Parathyroid adenoma (tissue), 2 donors: ENCODE results near the gene ANKRD6.
"Not testable (repeated sequence)": the region's sequence is repeated elsewhere in the genome, so short reads cannot be mapped to it uniquely, and the experiment has no call there.

Experiments
- H2AFZ ChIP-seq: fragments of 300-600 bp; sonication (generic); one replicate; pipeline ENCODE4 v1.7.0; 2017; ENCODE audit warnings: antibody characterized with exemption, mild to moderate bottlenecking
- H3K27ac ChIP-seq: fragments of 300-600 bp; sonication (generic); one replicate; pipeline ENCODE4 v1.7.0; 2017
- H3K27me3 ChIP-seq: fragments of 300-600 bp; sonication (generic); one replicate; pipeline ENCODE4 v1.7.0; 2017; ENCODE audit warnings: low read length; ENCODE audit not compliant: control insufficient read depth, insufficient read depth
- H3K36me3 ChIP-seq: fragments of 300-600 bp; sonication (generic); one replicate; pipeline ENCODE4 v1.7.0; 2017; ENCODE audit warnings: low read length; ENCODE audit not compliant: control insufficient read depth, insufficient read depth
- H3K4me1 ChIP-seq: fragments of 300-600 bp; sonication (generic); one replicate; pipeline ENCODE4 v1.7.0; 2017; ENCODE audit warnings: control low read depth
- H3K4me2 ChIP-seq: fragments of 300-600 bp; sonication (generic); one replicate; pipeline ENCODE4 v1.7.0; 2017; ENCODE audit warnings: low read length
- H3K4me3 ChIP-seq: fragments of 300-600 bp; sonication (generic); one replicate; pipeline ENCODE4 v1.7.0; 2017; ENCODE audit warnings: low read depth, low read length
- H3K79me2 ChIP-seq: fragments of 300-600 bp; sonication (generic); one replicate; pipeline ENCODE4 v1.7.0; 2017; ENCODE audit warnings: control low read depth
- H3K9ac ChIP-seq: fragments of 300-600 bp; sonication (generic); one replicate; pipeline ENCODE4 v1.7.0; 2017; ENCODE audit warnings: mild to moderate bottlenecking
- H3K9me3 ChIP-seq: fragments of 300-600 bp; sonication (generic); one replicate; pipeline ENCODE4 v1.7.0; 2017; ENCODE audit warnings: low read length; ENCODE audit not compliant: control insufficient read depth
- CTCF ChIP-seq: fragments of 300-600 bp; sonication (generic); IDR thresholded peaks from one replicate; pipeline ENCODE4 v1.7.0; 2017; ENCODE audit warnings: antibody characterized with exemption, mild to moderate bottlenecking
- donor health status: primary hyperparathyroidism.

ANKRD6 gene

GRCh38 chr6:89387516-89388201 is 45.3 kb upstream of the ANKRD6 start:
- no peak overlapping the region for H3K27ac ChIP-seq
- no peaks in the 10 kb centered on the region for H3K27me3 ChIP-seq
- H3K4me2 ChIP-seq, result no peak overlapping the region
- no peak for TF ChIP-seq CTCF
- H3K9me3 ChIP-seq, result no peaks in the 10 kb centered on the region
- H3K4me3 ChIP-seq, result no peak overlapping the region
- H2AFZ ChIP-seq, result no peak overlapping the region
- H3K4me1 ChIP-seq, result no peaks in the 10 kb centered on the region
- H3K79me2 ChIP-seq, result peaks cover 2% of the 10 kb centered on the region
- H3K36me3 ChIP-seq, result no peaks in the 10 kb centered on the region
- H3K9ac ChIP-seq, result no peak overlapping the region

DNA sequence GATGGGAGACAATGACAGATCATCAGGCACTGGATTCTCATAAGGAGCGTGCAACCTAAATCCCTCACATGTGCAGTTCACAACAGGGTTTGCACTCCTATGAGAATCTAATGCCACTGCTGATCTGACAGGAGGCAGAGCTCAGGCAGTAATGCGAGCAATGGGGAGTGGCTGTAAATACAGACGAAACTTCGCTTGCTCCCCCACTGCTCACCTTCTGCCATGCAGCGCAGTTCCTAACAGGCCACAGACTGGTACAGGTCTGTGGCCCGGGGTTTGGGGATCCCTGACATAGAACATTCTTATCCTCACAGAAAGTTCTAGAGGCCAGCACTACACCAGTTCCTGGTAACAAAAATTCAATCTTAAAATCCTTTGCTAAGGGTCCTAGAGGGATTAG is 44.1 kb upstream of the ANKRD6 start:
- no peak overlapping the region for H3K27ac ChIP-seq
- H3K4me2 ChIP-seq, result no peak overlapping the region
- no peaks in the 10 kb centered on the region for H3K36me3 ChIP-seq
- no peak for TF ChIP-seq CTCF
- H3K4me1 ChIP-seq, result no peaks in the 10 kb centered on the region
- H2AFZ ChIP-seq, result no peak overlapping the region
- H3K79me2 ChIP-seq, result peaks cover 2% of the 10 kb centered on the region
- H3K9ac ChIP-seq, result no peak overlapping the region
- H3K9me3 ChIP-seq, result no peaks in the 10 kb centered on the region
- no peak overlapping the region for H3K4me3 ChIP-seq
- H3K27me3 ChIP-seq, result no peaks in the 10 kb centered on the region

GRCh38 chr6:89392823-89393222 is 40.1 kb upstream of the ANKRD6 start:
- Histone ChIP-seq H3K4me2 (no peak overlapping the region), H3K36me3 (no peaks in the 10 kb centered on the region), H3K9ac (no peak overlapping the region), H3K27ac (no peak overlapping the region), H3K4me3 (no peak overlapping the region), H3K9me3 (no peaks in the 10 kb centered on the region), H3K4me1 (no peaks in the 10 kb centered on the region), H2AFZ (no peak overlapping the region), H3K27me3 (no peaks in the 10 kb centered on the region), H3K79me2 (peaks cover 2% of the 10 kb centered on the region)
- no peak for TF ChIP-seq CTCF

DNA sequence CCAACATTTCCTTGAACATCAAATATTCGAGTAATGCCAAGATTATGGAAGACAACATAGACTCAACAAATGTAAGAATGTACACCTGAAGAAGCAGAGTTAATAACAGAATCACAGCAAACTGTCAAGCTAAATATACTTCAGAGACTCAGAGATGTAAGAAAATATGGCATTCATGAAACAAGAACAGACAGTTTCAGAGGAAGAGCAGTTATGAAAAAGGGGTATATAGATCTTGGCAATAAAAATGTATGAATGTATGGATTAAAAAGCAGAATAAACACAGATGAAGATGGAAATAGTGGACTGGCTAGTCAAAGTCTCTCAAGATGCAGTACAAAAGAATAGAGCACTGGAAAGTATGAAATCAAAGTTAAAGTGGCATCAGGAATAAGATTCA is 39.3 kb upstream of the ANKRD6 start:
- Histone ChIP-seq H3K9me3 (no peaks in the 10 kb centered on the region), H3K4me2 (no peak overlapping the region), H3K4me3 (no peak overlapping the region), H3K27ac (no peak overlapping the region), H3K27me3 (no peaks in the 10 kb centered on the region), H3K79me2 (peaks cover 2% of the 10 kb centered on the region), H3K9ac (no peak overlapping the region), H3K4me1 (no peaks in the 10 kb centered on the region), H3K36me3 (no peaks in the 10 kb centered on the region), H2AFZ (no peak overlapping the region)
- TF ChIP-seq CTCF, result no peak

DNA sequence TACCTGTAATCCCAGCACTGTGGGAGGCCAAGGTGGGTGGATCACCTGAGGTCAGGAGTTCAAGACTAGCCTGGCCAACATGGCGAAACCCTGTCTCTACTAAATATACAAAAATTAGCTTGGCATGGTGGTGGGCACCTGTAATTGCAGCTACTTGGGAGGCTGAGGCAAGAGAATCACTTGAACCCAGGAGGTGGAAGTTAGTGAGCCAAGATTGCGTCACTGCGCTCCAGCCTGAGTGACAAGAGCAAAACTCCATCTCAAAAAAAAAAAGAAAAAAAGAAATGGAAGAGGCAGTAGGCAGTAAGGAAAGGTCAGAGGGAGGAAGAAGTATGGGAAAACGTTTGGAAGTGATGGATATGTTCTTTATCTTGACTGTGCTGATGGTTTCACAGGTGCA is 35.1 kb upstream of the ANKRD6 start:
- H3K4me2 ChIP-seq, H3K36me3 ChIP-seq, H3K4me3 ChIP-seq: not testable (repeated sequence)

More for the DNA sequence above, 35.1 kb upstream of the ANKRD6 start:
- not testable (repeated sequence) for H3K9ac ChIP-seq, H3K9me3 ChIP-seq, H2AFZ ChIP-seq, H3K79me2 ChIP-seq, H3K4me1 ChIP-seq, H3K27me3 ChIP-seq, H3K27ac ChIP-seq
